HG03432 (cell line): ENCODE data around the gene RTBDN.
"Not testable (repeated sequence)": the region's sequence is repeated elsewhere in the genome, so short reads cannot be mapped to it uniquely, and the experiment has no call there.

Experiments used
- ATAC-seq: cut with Tn5 transposase; IDR thresholded peaks from one replicate; pipeline ENCODE4 v1.9.1; 2021; ENCODE audit warnings: mild to moderate bottlenecking, moderate library complexity; ENCODE audit not compliant: unreplicated experiment

RTBDN gene

DNA sequence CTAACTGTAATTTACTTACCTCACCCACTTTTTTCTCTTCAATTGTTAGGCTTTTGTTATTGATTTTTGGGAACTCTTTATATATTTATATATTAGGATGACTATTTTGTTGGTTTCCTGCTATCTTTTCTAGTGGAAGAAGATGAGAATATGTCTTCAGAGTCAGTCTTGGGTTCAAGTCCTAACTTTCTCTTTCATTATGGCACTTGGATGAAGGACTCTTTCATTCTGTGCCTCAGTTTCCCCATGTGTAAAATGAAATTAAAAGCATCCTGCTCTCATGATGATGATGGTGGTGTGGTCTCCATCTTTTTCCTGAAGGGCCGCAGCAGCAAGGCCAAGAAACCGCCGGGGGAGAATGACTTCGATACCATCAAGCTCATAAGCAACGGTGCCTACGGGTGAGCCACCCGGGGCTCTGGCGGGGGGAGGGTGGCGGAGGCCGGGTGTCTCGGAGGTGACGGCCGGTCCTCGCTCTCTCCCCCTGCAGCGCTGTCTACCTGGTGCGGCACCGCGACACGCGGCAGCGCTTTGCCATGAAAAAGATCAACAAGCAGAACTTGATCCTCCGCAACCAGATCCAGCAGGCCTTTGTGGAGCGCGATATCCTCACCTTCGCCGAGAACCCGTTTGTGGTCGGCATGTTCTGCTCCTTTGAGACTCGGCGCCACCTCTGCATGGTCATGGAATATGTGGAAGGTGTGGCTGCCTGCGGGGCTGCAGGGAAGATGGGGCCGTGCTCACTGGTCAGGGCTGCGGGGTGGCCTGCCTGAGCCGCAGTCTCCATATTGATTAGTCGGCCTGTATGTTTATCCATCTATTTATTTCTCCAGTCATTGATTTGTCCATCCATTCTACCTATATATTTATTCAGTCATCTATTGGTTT lies 23.9 kb upstream of the RTBDN start:
- ATAC-seq: no peak

DNA sequence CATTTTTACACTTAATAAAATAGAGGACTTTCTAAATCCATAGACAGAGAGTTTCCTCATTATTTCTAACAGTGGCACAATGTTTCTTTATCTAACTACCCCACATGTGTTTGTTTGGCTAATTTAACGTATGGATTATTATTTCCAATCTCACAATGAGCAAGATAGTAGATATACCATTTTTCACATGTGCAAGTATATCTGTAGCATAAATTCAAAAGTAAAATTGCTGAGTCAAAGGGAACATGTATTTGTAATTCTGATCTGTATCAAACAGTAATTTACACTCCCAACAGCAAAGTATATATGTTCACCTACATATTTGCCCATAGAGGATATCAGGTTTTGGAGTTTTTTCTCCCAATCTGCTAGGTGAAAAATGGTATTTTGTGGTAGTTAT lies 22.3 kb upstream of the RTBDN start:
- no peak for ATAC-seq

DNA sequence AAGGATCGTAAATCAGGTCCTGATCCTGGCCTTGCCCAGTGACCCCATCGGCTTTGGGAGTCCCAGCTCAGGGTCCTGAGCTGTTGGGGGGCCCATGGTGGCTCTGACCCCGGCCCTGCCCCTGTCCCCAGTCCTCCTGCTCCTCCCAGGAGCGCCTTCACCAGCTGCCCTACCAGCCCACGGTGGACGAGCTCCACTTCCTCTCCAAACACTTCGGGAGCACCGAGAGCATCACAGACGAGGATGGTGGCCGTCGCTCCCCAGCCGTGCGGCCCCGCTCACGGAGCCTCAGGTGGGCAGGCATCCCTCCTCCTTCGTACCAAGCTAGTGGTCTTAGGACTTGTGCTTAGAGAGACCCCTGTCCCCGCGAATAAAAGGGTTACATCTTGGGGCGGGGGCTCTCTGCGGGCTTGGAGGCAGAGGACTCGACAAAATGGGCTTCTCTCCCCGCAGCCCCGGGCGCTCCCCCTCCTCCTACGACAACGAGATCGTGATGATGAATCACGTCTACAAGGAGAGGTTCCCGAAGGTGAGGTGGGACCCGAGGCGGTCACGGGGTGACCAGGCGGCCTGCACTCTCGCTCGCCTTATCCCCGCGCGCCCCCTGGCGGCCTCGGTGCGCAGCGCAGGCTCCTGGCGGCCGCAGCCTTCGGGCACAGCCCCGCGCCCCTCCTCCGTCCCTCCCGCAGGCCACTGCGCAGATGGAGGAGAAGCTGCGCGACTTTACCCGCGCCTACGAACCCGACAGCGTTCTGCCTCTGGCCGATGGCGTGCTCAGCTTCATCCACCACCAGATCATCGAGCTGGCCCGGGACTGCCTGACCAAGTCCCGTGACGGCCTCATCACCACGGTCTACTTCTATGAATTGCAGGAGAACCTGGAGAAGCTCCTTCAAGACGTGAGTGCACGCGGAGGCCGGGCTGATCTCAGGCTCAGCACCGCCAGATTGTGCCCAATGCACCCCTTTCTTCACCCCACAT lies 13.1 kb upstream of the RTBDN start:
- no peak for ATAC-seq

DNA sequence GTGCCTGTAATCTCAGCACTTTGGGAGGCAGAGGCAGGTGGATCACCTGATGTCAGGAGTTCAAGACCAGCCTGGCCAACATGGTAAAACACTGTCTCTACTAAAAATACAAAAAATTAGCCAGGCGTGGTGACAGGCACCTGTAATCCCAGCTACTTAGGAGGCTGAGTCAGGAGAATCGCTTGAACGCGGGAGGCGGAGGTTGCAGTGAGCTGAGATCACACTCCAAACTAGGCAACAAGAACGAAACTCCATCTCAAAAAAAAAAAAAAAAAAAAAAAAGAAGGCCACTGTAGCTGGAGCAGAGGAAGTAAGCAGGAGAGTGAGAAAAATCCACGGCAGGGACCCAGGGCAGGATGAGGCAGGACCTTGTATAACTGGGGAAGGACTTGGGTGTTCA lies 12.2 kb upstream of the RTBDN start:
- not testable (repeated sequence) for ATAC-seq

DNA sequence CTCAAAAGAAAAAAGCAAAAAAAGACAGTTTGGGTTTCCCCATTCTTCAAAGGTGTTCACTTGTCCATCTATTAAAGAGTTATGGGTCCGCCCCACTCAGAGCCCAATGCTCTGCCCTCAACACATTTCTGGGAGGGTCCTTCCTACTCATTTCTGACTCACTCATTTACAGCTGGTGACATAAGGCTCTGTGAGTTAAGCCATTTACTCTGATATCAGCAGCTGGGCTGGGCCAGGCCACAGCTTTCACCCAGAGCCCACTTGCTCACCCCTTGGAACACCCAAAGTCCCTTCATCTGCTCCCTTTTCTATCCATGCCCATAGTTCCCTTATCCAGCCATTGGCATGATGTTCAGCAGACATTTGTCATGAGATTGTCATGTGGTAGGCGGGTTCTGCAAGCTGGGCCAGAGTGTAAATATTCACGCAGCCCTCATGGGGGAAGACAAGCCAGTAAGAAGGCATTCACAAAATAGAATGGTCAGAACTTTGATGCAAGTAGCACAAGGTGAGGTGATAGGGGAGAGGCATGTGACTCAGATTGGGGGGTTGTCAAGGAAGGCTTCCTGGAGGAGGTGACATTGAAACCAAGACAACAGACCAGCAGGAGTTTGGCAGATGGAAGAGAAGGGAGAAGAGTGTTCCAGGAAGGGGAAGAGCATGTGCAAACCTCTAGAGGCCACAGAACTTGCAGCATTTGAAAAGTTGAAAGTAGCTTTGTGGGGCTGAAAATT lies 9.8 kb upstream of the RTBDN start:
- no peak for ATAC-seq

DNA sequence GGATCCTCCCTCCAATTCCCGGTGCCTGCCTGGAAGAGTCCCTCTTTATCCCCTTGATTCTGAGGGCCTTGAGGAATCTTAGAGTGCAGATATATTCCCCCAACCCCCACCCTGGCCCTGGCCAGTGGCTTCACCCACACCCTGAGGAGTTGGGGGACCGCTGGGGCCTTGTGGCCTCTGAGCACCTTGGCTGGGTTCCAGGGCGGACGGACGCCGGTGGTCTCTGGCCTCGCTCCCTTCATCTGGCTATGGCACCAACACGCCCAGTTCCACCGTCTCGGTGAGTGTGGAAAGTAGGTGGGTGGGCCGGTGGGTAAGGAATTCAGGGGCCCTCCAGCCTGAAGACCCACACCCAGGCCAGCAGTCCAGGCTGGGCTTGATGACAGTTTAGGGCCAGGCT lies 8.9 kb upstream of the RTBDN start:
- no peak for ATAC-seq

DNA sequence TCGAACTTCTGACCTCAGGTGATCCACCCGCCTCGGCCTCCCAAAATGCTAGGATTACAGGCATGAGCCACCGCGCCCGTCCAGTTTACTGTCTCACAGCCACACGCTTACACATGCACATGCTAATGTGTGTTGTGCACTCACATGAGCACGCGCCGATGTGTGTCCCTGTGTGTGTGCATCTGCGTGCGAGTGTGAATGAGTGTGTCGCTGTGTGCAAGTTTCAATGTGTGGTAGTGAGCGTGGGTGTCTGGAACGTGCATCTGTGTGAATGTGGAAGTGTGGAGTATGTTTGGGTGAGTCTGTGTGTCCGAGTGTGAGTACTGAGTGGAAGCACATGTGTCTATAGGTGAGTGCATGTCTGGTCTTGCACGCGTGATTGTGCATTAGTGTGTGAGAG lies 8.1 kb upstream of the RTBDN start:
- no peak for ATAC-seq

DNA sequence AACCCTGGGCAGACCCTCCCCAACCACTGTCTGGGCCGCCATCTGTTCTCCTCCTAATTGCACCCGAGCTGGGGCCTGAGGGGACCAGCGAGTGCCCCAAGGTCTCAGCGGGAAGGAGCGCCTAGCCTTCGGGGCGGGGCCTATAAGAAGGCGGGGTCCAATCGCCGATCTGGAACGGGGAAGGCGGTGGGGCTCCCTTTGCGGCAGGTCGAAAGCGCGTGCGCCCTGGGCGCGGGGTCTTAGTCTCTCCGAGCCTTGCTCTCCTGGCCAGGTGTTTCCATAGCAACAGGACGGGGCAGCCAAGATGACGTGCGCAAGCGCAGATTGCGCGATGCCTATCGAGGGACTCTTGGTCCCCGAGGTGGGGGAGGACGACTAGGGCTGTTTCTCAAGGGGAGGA lies 6.7 kb upstream of the RTBDN start:
- ATAC-seq: no peak

DNA sequence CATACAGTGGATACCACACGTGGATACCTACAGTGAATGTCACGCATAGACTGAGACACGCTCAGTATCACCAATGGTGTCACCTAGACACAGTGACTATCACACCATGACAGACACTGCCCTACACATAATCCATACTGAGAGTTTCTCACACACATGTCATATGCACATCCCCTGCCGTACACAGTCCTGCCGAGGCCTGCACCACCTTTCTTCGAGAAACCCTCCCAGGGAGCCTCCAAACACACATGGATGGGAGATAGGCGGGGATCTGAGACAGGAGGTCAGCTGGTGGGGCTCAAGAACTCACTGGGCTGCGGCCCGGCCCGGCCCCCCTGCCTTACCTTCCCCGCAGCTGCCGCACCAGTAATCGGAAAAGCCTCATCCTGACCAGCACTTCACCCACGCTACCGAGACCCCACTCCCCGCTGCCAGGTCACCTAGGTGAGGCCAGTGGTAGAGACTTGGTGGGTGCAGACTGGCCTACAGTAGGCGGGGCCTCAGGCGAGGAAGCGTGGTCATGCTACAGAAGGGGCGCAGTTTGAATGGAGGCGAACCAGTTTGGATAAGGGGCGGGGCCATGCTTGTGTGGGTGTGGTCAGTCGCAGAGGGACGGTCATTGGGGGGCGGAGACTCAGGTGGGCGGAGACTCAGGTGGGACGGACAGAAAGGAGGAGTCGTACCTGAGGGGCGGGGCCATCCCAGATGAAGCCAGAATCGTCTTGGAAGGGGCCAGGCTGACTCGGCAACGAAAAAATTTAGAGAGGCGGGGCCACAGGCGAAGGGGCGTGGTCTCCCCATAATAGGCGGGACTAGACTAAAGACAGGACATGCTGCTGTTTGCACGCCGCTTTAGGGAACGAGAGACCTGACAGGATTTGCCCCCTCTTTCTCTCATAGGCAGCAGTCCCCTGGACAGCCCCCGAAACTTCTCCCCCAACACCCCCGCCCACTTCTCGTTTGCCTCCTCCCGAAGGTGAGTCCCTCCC lies 6.0 kb upstream of the RTBDN start:
- no peak for ATAC-seq

DNA sequence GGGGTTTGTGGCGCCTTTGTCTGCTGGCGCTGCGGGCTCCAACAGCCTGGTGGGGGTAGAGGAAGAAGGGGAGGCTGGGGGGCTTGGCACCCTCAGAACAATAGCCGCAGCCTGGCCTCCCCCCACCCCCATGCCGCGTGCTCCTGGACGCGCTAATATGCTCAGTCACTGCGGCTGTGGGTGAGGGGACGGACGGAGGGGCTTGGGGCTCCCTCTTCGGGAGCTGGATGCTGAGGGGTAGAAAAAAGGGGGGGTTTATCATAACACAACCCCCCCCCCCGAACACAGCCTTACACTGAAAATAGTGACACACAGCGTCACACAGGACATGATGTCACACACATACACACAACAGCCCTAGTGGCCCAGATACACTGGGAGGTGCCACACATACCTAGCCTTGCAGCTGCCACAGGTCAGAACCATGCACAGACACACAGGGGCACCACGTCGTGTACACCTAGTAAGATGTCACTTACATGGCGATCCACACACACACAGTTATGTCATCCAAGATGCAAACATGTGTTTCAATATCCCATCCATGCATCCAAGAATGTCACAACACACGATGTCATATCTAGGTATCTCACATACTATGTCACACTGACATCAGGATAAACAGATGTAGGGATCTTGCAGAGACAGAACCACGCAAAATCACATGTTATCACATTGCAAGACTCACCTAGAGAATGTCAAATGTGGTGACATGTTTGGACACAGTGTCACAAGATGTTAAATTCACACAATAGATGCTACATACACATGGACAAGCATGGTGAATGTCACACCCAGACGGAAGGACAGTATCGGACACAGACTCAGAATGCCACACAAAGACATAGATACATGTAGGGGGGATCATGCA lies 4.7 kb upstream of the RTBDN start:
- no peak for ATAC-seq

DNA sequence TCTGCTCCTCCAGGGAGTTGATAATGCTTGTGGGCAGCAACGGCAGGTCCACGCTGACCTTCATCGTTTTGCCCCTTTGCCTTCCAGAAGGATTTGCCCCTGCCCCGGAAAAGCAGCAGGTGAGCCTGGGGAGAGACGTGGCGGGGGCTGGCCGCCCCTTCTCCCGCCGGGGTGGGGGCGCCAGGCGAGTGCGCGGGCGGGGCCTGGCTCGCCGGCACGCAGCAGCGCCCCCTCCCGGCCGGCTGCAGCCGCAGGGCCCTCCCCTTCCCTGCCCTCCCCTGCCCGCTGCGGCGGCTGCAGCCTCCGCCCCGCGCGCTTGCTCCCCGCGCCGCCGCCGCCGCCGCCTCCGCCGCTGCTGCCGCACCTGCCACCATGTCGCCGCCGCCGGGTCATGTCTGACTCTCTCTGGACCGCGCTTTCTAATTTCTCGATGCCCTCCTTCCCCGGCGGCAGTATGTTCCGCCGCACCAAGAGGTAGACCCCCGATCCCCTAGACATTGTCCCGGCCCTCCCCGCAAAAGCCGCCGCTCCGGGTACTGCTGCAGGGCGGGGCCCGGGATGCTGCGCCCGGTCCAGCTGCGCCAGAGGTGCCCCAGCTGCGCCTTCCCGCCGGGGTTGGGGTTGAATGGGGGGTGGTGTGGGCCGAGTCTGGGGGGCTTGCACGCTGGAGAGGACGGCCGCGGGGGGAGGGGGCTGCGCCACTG lies 4.0 kb upstream of the RTBDN start, which contains the start of gene MAST1:
Gene MAST1, plus strand, starts transcription at position 334 of the 704 bp plus-strand sequence. Its CDS starts 58 bp downstream, at position 392.
- ATAC-seq: no peak

DNA sequence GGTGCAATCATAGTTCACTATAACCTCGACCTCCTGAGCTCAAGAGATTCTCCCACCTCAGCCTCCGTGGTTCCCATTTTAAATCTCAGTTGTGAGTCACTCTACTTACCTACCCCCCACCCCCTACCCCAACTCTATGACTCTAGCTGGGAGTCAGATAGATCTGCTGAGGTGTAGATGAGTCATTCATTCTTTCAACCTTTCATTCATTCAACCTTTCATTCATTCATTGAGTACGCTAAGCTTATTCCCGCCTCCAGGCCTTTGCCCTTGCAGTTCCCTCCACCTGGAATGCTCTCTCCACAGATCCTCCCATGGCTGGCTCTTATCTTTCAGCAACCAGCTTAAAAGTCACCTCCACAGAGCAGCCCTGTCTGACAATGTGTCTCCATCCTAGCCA lies 2.8 kb upstream of the RTBDN start:
- no peak for ATAC-seq

DNA sequence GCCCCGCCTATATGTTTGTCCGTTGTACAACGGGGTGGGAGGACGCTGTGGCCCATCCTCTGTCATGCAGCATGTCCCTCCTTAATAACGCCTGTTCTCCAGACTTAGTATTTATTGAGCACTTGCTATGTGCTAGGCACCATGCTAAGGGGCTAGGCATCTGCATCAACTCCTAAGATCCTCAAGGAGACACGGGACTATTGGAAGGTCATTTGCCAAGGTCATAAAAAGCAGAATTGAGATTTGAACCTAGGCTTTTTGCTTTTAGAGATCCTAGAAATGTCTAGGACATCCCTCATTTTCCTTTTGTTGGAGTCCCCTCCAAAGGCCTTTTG lies 2.1 kb upstream of the RTBDN start:
- ATAC-seq: no peak

DNA sequence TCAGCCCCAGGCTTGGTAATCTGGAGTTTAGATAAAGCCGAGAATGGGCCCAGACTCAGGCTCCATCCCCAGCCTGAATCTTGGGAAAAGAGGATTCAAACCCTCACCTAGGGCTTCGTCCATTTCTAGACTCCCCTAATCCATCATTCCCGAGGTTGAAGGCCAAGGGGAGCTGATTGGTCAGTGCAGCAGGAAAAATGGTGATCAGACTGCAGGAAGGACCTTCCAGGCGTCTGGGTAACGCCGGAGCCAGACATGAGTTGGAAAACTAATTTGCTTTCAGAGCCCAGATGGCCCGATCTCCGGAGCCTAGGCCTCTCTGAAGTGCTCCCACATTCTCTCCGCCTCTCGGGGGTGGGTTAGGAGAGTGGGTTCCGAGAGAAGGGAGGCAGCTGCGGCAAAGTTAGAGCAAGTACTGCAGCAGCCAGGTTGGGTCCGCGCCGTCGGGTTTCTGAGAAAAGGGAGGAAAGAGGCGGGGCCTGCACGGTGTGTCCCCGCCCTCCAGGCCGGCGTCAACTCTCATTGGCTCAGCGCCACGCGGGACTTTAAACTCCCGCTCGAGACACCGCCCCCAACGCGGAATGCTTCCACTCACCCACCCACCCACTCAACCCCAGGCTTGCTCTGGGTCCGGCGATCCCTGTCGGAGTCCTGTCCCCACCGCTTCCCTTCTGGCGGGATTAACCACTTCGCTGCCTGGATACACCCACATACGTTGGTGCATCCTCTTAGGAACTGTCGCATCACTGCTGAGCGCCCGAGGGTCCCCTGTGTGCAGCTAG lies 788 bp upstream of the RTBDN start:
- ATAC-seq: no peak

DNA sequence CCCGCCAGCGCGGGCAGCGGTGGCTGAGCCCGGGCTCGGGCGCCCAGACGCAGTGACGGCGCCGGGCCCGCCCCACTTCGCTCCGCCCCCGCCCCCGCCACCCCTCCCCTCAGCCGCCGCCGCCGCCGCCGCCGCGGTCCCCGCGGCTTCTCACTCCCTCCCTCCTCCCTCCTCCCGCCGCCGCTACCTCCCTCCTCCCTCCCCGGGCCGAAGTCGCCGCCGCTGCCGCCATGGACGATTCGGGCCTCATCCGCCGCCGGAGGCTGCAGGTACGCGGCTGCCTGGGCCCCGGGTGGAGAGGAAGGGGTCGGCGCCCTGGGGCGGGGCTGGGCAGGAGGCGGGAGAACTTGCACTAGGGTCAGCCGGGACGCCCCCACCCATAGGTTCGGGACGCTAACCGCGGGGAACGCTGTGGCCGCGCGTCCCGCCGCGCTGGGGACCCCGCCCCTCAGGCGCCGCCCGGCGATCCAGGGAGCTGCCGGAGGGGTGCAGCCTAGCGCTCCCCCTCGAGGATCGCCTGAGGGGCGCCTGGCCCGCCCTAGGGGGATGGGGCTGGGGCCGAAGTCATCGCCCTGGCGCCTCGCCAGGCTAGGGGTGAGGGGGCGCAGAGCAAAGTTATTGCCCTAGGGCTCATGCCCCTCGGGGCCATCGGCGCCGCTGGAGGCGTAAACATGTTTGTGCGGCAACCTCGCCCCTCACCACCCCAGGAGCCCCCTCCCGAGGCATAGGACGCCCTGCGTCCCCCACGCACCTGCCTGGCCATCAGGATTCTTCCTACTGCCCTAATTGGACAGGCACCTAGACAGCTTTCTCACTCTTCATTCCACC lies 427 bp downstream of the RTBDN start:
- no peak for ATAC-seq

DNA sequence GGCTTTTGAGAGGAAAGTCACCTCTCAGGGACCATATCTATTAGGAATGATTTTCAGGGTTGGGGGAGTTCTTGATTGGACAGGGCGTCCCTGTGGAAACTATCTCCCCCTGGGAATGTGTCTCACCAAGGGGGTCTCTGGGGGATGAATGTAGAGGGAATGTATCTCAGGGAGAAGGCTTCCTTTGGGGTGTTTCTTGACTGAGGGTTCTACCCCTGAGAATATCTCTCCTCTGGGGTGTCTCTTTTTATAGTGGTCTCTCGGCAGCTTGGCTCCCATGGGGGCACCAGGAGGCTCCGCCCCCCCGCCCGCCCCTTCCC lies 1.0 kb downstream of the RTBDN start:
- ATAC-seq: no peak

DNA sequence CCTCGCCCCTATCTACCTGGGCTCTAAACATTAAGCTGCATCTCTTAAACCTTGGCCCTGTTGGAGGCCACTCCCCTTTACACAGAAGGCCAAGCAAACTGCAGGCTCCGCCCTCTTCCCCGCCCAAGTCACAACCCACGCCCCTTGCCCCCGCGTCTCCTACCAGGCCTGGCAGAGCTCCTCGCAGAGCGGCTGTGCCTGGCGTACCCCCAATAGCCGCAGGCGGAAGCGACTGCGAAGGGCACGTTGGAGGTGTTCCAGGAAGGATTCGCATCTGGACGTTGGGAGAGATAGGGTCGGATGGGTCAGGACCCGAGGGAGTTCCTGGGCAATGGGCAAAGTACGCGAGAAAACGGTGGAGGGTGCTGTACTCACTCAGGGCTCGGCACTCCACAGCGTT lies 5.9 kb downstream of the RTBDN start:
- no peak for ATAC-seq
